ENCODE data around the gene GOPC. TPM values are rescaled to one million over a fixed set of nuclear protein-coding genes. Genes with fewer than 3 reads are reported as not detected.

The GOPC gene
- total RNA-seq, 1 experiment from 2014 or later: 18.7 TPM

DNA sequence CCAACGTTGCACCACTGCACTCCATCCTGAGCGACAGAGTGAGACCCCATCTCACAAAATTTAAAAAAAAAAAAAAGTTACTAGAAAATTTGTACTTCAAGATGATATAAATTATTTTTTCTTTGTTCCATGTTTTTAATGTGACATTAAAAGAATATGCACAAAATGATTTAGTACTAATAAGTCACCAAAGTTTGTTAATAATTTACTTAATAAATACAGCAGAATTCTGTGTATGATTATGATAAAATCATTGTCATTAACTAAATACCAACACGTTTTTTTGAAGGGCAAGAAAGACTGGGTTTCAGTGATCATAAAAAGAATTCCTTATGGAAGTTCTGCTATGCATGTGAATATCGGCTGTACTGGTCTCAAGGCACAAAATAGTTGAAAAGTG is 28.1 kb downstream of the GOPC start:
- no peaks in the 10 kb centered on the region for H3K79me1 ChIP-seq (ENCODE audit: insufficient read depth, low read depth, low read length, poor library complexity, severe bottlenecking)
- no peak overlapping the region for H3K4ac ChIP-seq (ENCODE audit: low read depth, low read length)
- no peak overlapping the region for H4K8ac ChIP-seq (replicated peaks; ENCODE audit: insufficient read length, low read depth, low read length)
- no peak overlapping the region for H3K27ac Mint-ChIP-seq
- H3K27me3 ChIP-seq (ENCODE audit: insufficient read depth, low read length): no peaks in the 10 kb centered on the region
- H3K9ac ChIP-seq (ENCODE audit: extremely low read depth, insufficient read length, low read length): no peak overlapping the region
- no peak overlapping the region for H2BK120ac ChIP-seq (ENCODE audit: low read depth, low read length, poor library complexity, severe bottlenecking)
- no peak overlapping the region for H2BK15ac ChIP-seq (ENCODE audit: low read depth, low read length)
- no peaks in the 10 kb centered on the region for H3K79me2 ChIP-seq (ENCODE audit: insufficient read depth, low read length)
- H3K9me3 Mint-ChIP-seq: no peaks in the 10 kb centered on the region
- H2BK12ac ChIP-seq (ENCODE audit: insufficient read length, low read depth, low read length): no peak overlapping the region
- H3T11ph ChIP-seq (ENCODE audit: low read length): no peak overlapping the region
- H4K91ac ChIP-seq (ENCODE audit: insufficient read length, low read depth, low read length): no peak overlapping the region
- H2BK5ac ChIP-seq (ENCODE audit: insufficient read length, low read length): no peak overlapping the region
- no peak overlapping the region for H3K18ac ChIP-seq (ENCODE audit: insufficient read length, low read depth, low read length)
- peaks cover 2 to 8% of the 10 kb centered on the region in 2 experiments; a peak in 1 of 4 replicates for H3K4me1 Mint-ChIP-seq
- no peak overlapping the region for H3K27ac ChIP-seq (ENCODE audit: insufficient read length, low read depth, low read length)
- H3K56ac ChIP-seq (ENCODE audit: insufficient read length, low read depth, low read length): no peak overlapping the region
- no peak for TF ChIP-seq CTCF (conservative IDR thresholded peaks at IDR 0.05)
- H3K14ac ChIP-seq (ENCODE audit: insufficient read depth, low read length): no peak overlapping the region
- H3K4me1 ChIP-seq (ENCODE audit: insufficient read depth, low read length): no peaks in the 10 kb centered on the region
- WGBS (ENCODE audit: extremely low coverage, insufficient read length, low lambda C conversion rate): no CpG with 5 or more reads among the region's 4 CpGs
- no peaks in the 10 kb centered on the region for H3K27me3 Mint-ChIP-seq (ENCODE audit: low read depth)
- H3K23ac ChIP-seq (ENCODE audit: insufficient read length, low read depth, low read length): no peak overlapping the region
- H2BK20ac ChIP-seq (ENCODE audit: low read depth, low read length, poor library complexity, severe bottlenecking): no peak overlapping the region
- no peaks in the 10 kb centered on the region for H3K9me3 ChIP-seq (ENCODE audit: control insufficient read depth, low read depth, low read length)
- no peaks in the 10 kb centered on the region for H3K23me2 ChIP-seq (ENCODE audit: insufficient read length, low read depth, low read length, poor library complexity, severe bottlenecking)
- H3K4me3 Mint-ChIP-seq: no peak overlapping the region
- no peak overlapping the region for H2AK5ac ChIP-seq (ENCODE audit: insufficient read length, low read length)
- no peak overlapping the region for H2AFZ ChIP-seq (ENCODE audit: low read length)
- no peaks in the 10 kb centered on the region for H4K20me1 ChIP-seq (ENCODE audit: control insufficient read depth, insufficient read depth, insufficient read length)
- no peak overlapping the region for H3K4me2 ChIP-seq (ENCODE audit: insufficient read depth, insufficient read length, low read length)
- H4K5ac ChIP-seq (ENCODE audit: insufficient read length, low read depth, low read length): no peak overlapping the region
- H3K36me3 Mint-ChIP-seq (ENCODE audit: insufficient read depth in 1 of 3, low read depth in 3 of 3): peaks cover 5 to 21% (median 14%) of the 10 kb centered on the region in 3 experiments; a peak in 6 of 7 replicates
- DNase-seq: no peak

Data from H9 (cell line).